Measurements from ENCODE around the gene AGBL4.

DNA sequence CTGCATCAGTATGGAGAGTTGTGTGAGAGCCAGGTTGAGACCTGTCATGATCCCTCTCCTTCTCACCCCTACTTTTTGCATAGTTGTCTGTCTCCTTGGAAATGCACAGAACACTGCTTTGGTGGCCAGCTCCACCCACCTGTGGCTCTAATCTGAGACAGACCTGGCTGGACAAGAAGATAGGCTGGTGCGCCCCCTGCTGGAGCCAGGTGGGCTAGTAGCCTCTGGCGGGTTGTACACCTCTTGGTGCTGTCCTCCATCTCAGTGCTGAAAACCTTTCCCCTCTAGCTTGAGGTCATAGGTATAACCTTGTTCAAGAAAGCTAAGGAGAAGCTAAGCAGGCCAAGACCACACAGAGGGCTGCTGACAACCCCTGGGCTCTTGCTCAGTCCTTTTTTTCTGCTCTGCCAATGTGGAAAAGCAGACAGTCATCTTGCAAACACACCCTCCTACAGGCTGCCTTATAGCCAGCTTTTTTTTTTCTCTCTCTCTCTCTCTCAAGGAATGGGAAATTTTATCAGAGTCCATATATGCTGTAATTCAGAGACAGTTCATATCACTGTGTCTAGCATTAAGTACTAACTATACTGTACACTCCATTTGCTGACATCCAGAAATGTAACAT is 1492.9 kb downstream of the AGBL4 start:
- TF ChIP-seq, protein P1, sequence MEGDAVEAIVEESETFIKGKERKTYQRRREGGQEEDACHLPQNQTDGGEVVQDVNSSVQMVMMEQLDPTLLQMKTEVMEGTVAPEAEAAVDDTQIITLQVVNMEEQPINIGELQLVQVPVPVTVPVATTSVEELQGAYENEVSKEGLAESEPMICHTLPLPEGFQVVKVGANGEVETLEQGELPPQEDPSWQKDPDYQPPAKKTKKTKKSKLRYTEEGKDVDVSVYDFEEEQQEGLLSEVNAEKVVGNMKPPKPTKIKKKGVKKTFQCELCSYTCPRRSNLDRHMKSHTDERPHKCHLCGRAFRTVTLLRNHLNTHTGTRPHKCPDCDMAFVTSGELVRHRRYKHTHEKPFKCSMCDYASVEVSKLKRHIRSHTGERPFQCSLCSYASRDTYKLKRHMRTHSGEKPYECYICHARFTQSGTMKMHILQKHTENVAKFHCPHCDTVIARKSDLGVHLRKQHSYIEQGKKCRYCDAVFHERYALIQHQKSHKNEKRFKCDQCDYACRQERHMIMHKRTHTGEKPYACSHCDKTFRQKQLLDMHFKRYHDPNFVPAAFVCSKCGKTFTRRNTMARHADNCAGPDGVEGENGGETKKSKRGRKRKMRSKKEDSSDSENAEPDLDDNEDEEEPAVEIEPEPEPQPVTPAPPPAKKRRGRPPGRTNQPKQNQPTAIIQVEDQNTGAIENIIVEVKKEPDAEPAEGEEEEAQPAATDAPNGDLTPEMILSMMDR (IDR thresholded peaks at IDR 0.05; ENCODE audit: low read length): peak; percentile 86
- no peak for TF ChIP-seq EZH2 (IDR thresholded peaks at IDR 0.05; ENCODE audit: borderline replicate concordance, low read length)

Measured in OCI-LY1 (cell line).